SU-DHL-6 (cell line): ENCODE data around the gene CIBAR2.

Experiments used
- H2AFZ ChIP-seq: fragments of 200-600 bp; sonication (generic); 2 replicates; pipeline ENCODE4 v1.6.1; 2014; ENCODE audit warnings: low read depth, mild to moderate bottlenecking, moderate library complexity, mixed read lengths, antibody characterized with exemption, low read length; ENCODE audit not compliant: severe bottlenecking
- H3F3A ChIP-seq: fragments of 200-600 bp; shearing (Covaris generic); 2 replicates; pipeline ENCODE4 v1.6.0; 2016; ENCODE audit warnings: antibody characterized with exemption, mild to moderate bottlenecking; ENCODE audit not compliant: insufficient read depth
- H3K27ac ChIP-seq: fragments of 200-600 bp; sonication (generic); 2 replicates; pipeline ENCODE4 v1.5.1; 2016; ENCODE audit warnings: low read depth, mild to moderate bottlenecking, low read length, moderate library complexity, mixed read lengths
- H3K27me3 ChIP-seq: fragments of 200-600 bp; sonication (generic), shearing (Covaris generic); 2 replicates; pipeline ENCODE4 v1.6.0; 2014; ENCODE audit warnings: mild to moderate bottlenecking, low read length
- H3K36me3 ChIP-seq: fragments of 200-600 bp; sonication (generic); 2 replicates; pipeline ENCODE4 v1.6.1; 2014; ENCODE audit warnings: mild to moderate bottlenecking, low read length, mixed read lengths
- H3K4me2 ChIP-seq: fragments of 300-600, 200-600 bp; shearing (Covaris generic), sonication (generic); 2 replicates; pipeline ENCODE4 v1.6.0; 2014; ENCODE audit warnings: low read length, low read depth, mild to moderate bottlenecking; ENCODE audit not compliant: poor library complexity, severe bottlenecking
- H3K4me3 ChIP-seq: fragments of 200-600 bp; sonication (generic); 2 replicates; pipeline ENCODE4 v1.5.1; 2014; ENCODE audit warnings: antibody characterized with exemption, low read length, mild to moderate bottlenecking, mixed read lengths; ENCODE audit not compliant: insufficient read depth, poor library complexity, severe bottlenecking
- H3K79me2 ChIP-seq: fragments of 200-600 bp; sonication (generic); 2 replicates; pipeline ENCODE4 v1.6.1; 2014; ENCODE audit warnings: mild to moderate bottlenecking, low read length, moderate library complexity; ENCODE audit not compliant: insufficient read depth
- H3K9ac ChIP-seq: fragments of 200-600 bp; sonication (generic); 2 replicates; pipeline ENCODE4 v1.7.0; 2014; ENCODE audit warnings: mild to moderate bottlenecking, low read length
- H3K9me2 ChIP-seq: fragments of 200-600 bp; sonication (generic); replicated peaks from 2 replicates; pipeline ENCODE4 v1.6.1; 2014; ENCODE audit warnings: low read length; ENCODE audit not compliant: insufficient read depth
- H3K9me3 ChIP-seq: fragments of 200-600 bp; sonication (generic); 2 replicates; pipeline ENCODE4 v1.6.1; 2014; ENCODE audit warnings: low read length, mixed read lengths; ENCODE audit not compliant: insufficient read depth
- H4K20me1 ChIP-seq: fragments of 200-600 bp; sonication (generic); 2 replicates; pipeline ENCODE4 v1.6.1; 2014; ENCODE audit warnings: low read depth, mild to moderate bottlenecking, antibody characterized with exemption, low read length, moderate library complexity, mixed read lengths
- CTCF ChIP-seq: fragments of 200-600 bp; sonication (generic); IDR thresholded peaks from one replicate; pipeline ENCODE4 v1.5.1; 2017; ENCODE audit warnings: antibody characterized with exemption, mild to moderate bottlenecking, low read length, moderate library complexity; ENCODE audit not compliant: insufficient read depth, poor library complexity, severe bottlenecking
- EZH2phosphoT487 ChIP-seq: fragments of 200-600 bp; sonication (generic), shearing (Covaris generic); conservative IDR thresholded peaks from 2 replicates; pipeline ENCODE4 v1.6.1; 2018; ENCODE audit warnings: mild to moderate bottlenecking, antibody characterized with exemption, low read length, moderate library complexity, mixed read lengths

The CIBAR2 gene

GRCh38 chr16:85149776-85150175 lies 37.5 kb upstream of the CIBAR2 start:
- no peak overlapping the region for H3K4me3 ChIP-seq
- no peaks in the 10 kb centered on the region for H3K9me2 ChIP-seq
- H3K27me3 ChIP-seq: no peaks in the 10 kb centered on the region
- no peak overlapping the region for H3K27ac ChIP-seq
- H3F3A ChIP-seq: no peaks in the 10 kb centered on the region
- no peaks in the 10 kb centered on the region for H3K79me2 ChIP-seq
- no peaks in the 10 kb centered on the region for H3K9me3 ChIP-seq
- no peaks in the 10 kb centered on the region for H3K36me3 ChIP-seq
- H3K9ac ChIP-seq: no peak overlapping the region
- TF ChIP-seq CTCF (no peak), EZH2phosphoT487 (no peak)
- H4K20me1 ChIP-seq: no peaks in the 10 kb centered on the region
- no peak overlapping the region for H3K4me2 ChIP-seq
- no peak overlapping the region for H2AFZ ChIP-seq

DNA sequence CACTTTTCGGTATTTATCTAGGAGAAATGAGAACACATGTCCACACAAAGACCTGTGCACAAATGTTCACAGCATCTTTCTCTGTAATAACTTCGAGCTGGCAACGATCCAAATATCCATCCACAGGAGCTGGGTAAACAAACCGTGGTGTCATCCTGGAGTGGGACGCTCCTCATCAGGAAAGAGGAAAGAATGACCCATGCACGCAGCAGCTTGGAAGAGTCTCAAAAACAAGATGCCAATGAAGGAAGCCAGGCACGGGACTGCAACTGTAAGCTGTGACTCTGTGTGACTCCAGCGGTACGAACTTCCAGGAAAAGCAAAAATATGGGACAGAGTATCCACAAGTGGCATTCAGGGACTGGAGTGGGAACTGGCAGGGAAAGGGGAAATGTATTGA lies 36.7 kb upstream of the CIBAR2 start:
- no peaks in the 10 kb centered on the region for H3K27me3 ChIP-seq

DNA sequence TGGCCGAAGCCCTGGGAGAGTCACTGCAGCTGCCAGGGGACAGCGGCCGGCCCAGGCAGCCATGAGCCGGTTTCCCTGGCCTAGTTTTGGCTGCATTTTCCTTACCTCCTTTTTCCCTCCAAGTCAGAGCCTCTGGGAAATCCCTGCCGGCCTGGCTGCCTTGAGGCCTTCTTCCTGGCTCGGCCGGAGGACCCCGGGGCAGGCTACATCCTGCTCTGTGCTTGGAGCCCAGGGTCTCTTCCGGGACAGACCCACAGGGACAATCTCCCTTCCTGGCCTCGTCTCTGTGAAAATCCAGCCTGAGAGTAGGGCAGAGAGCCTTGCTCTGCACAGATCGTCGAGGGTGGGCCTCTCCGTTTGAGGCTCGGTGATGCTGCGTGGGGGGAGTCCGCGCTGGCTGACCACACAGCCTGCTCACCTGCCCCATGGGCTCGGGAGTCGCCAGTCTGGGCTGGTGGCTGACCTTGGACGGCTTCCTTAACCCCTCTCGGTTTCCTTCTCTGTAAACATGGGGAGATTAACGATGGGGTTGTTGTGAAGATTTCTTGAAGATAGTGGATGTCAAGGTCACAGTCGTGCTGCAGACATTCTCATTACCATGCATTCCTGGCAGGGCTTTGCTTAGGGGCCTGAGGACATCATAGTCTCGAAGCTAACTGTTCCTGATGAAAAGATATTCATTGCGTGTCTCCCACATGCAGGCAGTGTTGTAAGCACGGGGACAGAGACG lies 34.8 kb upstream of the CIBAR2 start:
- Histone ChIP-seq H3K9ac (no peak overlapping the region), H3K9me2 (no peaks in the 10 kb centered on the region), H3K4me3 (no peak overlapping the region), H4K20me1 (no peaks in the 10 kb centered on the region), H2AFZ (no peak overlapping the region), H3K36me3 (no peaks in the 10 kb centered on the region), H3K9me3 (no peaks in the 10 kb centered on the region), H3F3A (no peaks in the 10 kb centered on the region), H3K4me2 (no peak overlapping the region), H3K27me3 (no peaks in the 10 kb centered on the region), H3K27ac (no peak overlapping the region), H3K79me2 (no peaks in the 10 kb centered on the region)
- no peak for TF ChIP-seq EZH2phosphoT487

More for the DNA sequence above, 36.7 kb upstream of the CIBAR2 start:
- Histone ChIP-seq H3K9ac (no peak overlapping the region), H4K20me1 (no peaks in the 10 kb centered on the region), H3K9me3 (no peaks in the 10 kb centered on the region), H3K9me2 (no peaks in the 10 kb centered on the region), H2AFZ (no peak overlapping the region), H3K36me3 (no peaks in the 10 kb centered on the region), H3K27ac (no peak overlapping the region), H3F3A (no peaks in the 10 kb centered on the region), H3K4me2 (no peak overlapping the region), H3K79me2 (no peaks in the 10 kb centered on the region), H3K4me3 (no peak overlapping the region)
- no peak for TF ChIP-seq CTCF
- TF ChIP-seq EZH2phosphoT487: no peak

DNA sequence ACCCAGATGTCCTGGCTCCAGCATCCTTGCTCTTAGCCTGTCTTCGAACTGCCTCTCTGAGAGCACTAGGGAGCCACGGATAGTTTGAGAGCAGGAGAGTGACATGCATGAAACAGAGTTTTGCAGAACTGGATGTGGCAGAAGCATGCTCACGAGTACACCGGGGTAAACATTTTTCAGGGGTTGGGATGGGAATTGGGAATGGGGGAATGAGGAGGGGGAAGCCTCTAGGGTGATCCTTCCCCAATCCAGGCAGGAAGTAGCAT lies 34.2 kb upstream of the CIBAR2 start:
- Histone ChIP-seq H3K36me3 (no peaks in the 10 kb centered on the region), H3K9ac (no peak overlapping the region), H3K9me3 (no peaks in the 10 kb centered on the region), H3F3A (no peaks in the 10 kb centered on the region), H3K4me3 (no peak overlapping the region), H2AFZ (no peak overlapping the region), H3K27me3 (no peaks in the 10 kb centered on the region), H3K9me2 (no peaks in the 10 kb centered on the region), H3K27ac (no peak overlapping the region), H3K4me2 (no peak overlapping the region), H3K79me2 (no peaks in the 10 kb centered on the region), H4K20me1 (no peaks in the 10 kb centered on the region)
- TF ChIP-seq EZH2phosphoT487 (no peak), CTCF (no peak)
